Endothelial cell of umbilical vein (primary cell): ENCODE results near the gene SATB1. TPM values are rescaled to one million over a fixed set of nuclear protein-coding genes. Genes with fewer than 3 reads are reported as not detected.
A peak's percentile ranks its signal among the peaks of the same experiment; 100 is the strongest.

Source experiments
- BruUV-seq: library from RNA; stranded (reverse); fragments of 400-500 nt; replicated peaks from 2 replicates; lab custom pipeline; 2021; lab: Mats Ljungman, UMichigan
- CTCF ChIA-PET: fragments of 300-600, 350-600 bp; sonication (Branson Sonifier 250); formaldehyde crosslinking; loops from one replicate; lab custom pipeline; 2021; ENCODE audit warnings: antibody characterized with exemption, inconsistent platforms; lab: Charles Lee
- POLR2A ChIA-PET: fragments of 300-600, 350-600 bp; sonication (Branson Sonifier 250); formaldehyde crosslinking; loops from one replicate; lab custom pipeline; 2021; ENCODE audit warnings: antibody characterized with exemption, inconsistent platforms; lab: Charles Lee
- DNase-seq: peaks from one replicate; pipeline ENCODE4 v3.0.0-alpha.2; 2011; ENCODE audit warnings: low read depth, low spot score
- FAIRE-seq: peaks from 2 replicates; lab custom pipeline; 2011; peaks lifted over from hg19 to GRCh38; lab: Jason Lieb, UNC
- H2AFZ ChIP-seq: 2 replicates; pipeline ENCODE4 v1.6.0; 2012; ENCODE audit warnings: low read depth, low read length, control low read depth, inconsistent platforms
- H3K27ac ChIP-seq: 2 replicates; pipeline ENCODE4 v1.5.1; 2011; ENCODE audit warnings: low read depth, mild to moderate bottlenecking, control low read depth, low read length, moderate library complexity; ENCODE audit not compliant: insufficient read depth
- H3K27me3 ChIP-seq, 2 experiments: 2 replicates each; pipeline versions ENCODE4 v1.6.0 to v1.6.1; 2011; ENCODE audit warnings: low read length in 2 of 2, mixed read lengths in 1 of 2; ENCODE audit not compliant: control insufficient read depth in 2 of 2, insufficient read depth in 2 of 2
- H3K36me3 ChIP-seq, 2 experiments: 2 replicates in 1 of 2; 3 replicates in 1 of 2; pipeline ENCODE4 v1.5.1; 2011; ENCODE audit warnings: low read length in 2 of 2, mild to moderate bottlenecking in 1 of 2, moderate library complexity in 1 of 2; ENCODE audit not compliant: control insufficient read depth in 2 of 2, insufficient read depth in 2 of 2; ENCODE audit errors: extremely low read depth in 1 of 2
- H3K4me1 ChIP-seq: 3 replicates; pipeline ENCODE4 v1.5.1; 2011; ENCODE audit warnings: mild to moderate bottlenecking, low read length; ENCODE audit not compliant: control insufficient read depth, insufficient read depth; ENCODE audit errors: extremely low read depth
- H3K4me2 ChIP-seq: 2 replicates; pipeline ENCODE4 v1.6.1; 2011; ENCODE audit warnings: low read length, control low read depth, mixed read lengths; ENCODE audit not compliant: insufficient read depth
- H3K4me3 ChIP-seq, 3 experiments: fragments of 200-600 bp in 1 of 3; sonication (generic), shearing (Covaris generic) in 1 of 3; replicated peaks in 1 of 3; 2 replicates each; pipeline ENCODE4 v1.5.1; 2011 to 2016; ENCODE audit warnings: control low read depth in 3 of 3, low read length in 3 of 3, mild to moderate bottlenecking in 2 of 3, inconsistent platforms in 1 of 3, low read depth in 1 of 3, moderate library complexity in 1 of 3; ENCODE audit not compliant: insufficient read depth in 1 of 3
- H3K79me2 ChIP-seq: 2 replicates; pipeline ENCODE4 v1.6.0; 2012; ENCODE audit warnings: low read length, inconsistent platforms; ENCODE audit not compliant: control insufficient read depth, insufficient read depth
- H3K9ac ChIP-seq: replicated peaks from 2 replicates; pipeline ENCODE3; 2011; ENCODE audit warnings: low read length, control low read depth; ENCODE audit not compliant: insufficient read depth; ENCODE audit errors: extremely low read depth
- H3K9me1 ChIP-seq: replicated peaks from 3 replicates; pipeline ENCODE4 v1.6.0; 2011; ENCODE audit warnings: mild to moderate bottlenecking, low read length; ENCODE audit not compliant: control insufficient read depth, insufficient read depth; ENCODE audit errors: extremely low read depth
- H3K9me3 ChIP-seq: replicated peaks from 2 replicates; pipeline ENCODE4 v1.5.1; 2012; ENCODE audit warnings: low read length, inconsistent platforms; ENCODE audit not compliant: control insufficient read depth, insufficient read depth
- H4K20me1 ChIP-seq: replicated peaks from 2 replicates; pipeline ENCODE3; 2011; ENCODE audit warnings: mild to moderate bottlenecking, low read length; ENCODE audit not compliant: control insufficient read depth, insufficient read depth; ENCODE audit errors: extremely low read depth
- CTCF ChIP-seq, 2 donors: IDR thresholded peaks; 1 replicate in 1 of 2; 2 replicates in 1 of 2; pipeline ENCODE4 v1.5.1; 2011; ENCODE audit warnings: low read length in 2 of 2, mild to moderate bottlenecking in 2 of 2, moderate library complexity in 2 of 2, control low read depth in 1 of 2, inconsistent platforms in 1 of 2, low read depth in 1 of 2; ENCODE audit not compliant: insufficient read depth in 1 of 2; ENCODE audit errors: extremely low read depth in 1 of 2
- EZH2 ChIP-seq: IDR thresholded peaks from 2 replicates; pipeline ENCODE4 v1.6.1; 2012; ENCODE audit warnings: borderline replicate concordance, low read depth, mild to moderate bottlenecking, moderate library complexity, low read length, inconsistent platforms; ENCODE audit not compliant: severe bottlenecking
- JUN ChIP-seq: IDR thresholded peaks from 2 replicates; pipeline ENCODE4 v1.6.1; 2011; ENCODE audit warnings: borderline replicate concordance, low read depth; ENCODE audit not compliant: insufficient read length, insufficient read depth
- MAX ChIP-seq: IDR thresholded peaks from 2 replicates; pipeline ENCODE4 v1.6.1; 2011; ENCODE audit not compliant: insufficient read depth, insufficient read length
- POLR2A ChIP-seq: IDR thresholded peaks from 2 replicates; pipeline ENCODE4 v1.6.1; 2012; ENCODE audit warnings: low read depth, mild to moderate bottlenecking, control low read depth, low read length
- dilution Hi-C: fragments of 300-500 bp; cut with MboI; formaldehyde crosslinking; loops from one replicate; pipeline ENCODE4 v1.15.0; 2019; ENCODE audit warnings: low sequenced_read_pairs; ENCODE audit not compliant: extremely low pct_ligation_motif_present
- intact Hi-C: fragments of 100-400 bp; cut with micrococcal nuclease; formaldehyde crosslinking; loops from one replicate; pipeline ENCODE4 v1.10.0; 2022
- polyA plus RNA-seq, 4 experiments: library from polyadenylated mRNA; depleted of rRNA in 3 of 4; stranded (reverse) in 3 of 4; unstranded in 1 of 4; fragments of >200 nt; gene quantifications; 2 replicates each; pipeline versions ENCODE4 v1.2.1 to v1.2.3, GENCODE V29; 2011 to 2012; ENCODE audit warnings: missing spikeins in 1 of 4
- total RNA-seq: library from RNA; stranded (reverse); gene quantifications from 2 replicates; pipeline ENCODE4 v1.2.3, GENCODE V29; 2021

The SATB1 gene
- total and polyA plus RNA-seq, 2 donors (not counting 3 experiments of a cell fraction or from before 2014, with no cell fraction given), result 3.9 to 6.2 TPM

- H3K9ac ChIP-seq, result no peak overlapping the region
- DNase-seq (no peak), FAIRE-seq (no peak)
- H3K4me1 ChIP-seq, result peaks cover 6% of the 10 kb centered on the region
- H3K79me2 ChIP-seq, result no peaks in the 10 kb centered on the region
- H3K27me3 ChIP-seq, result peaks cover 28 to 46% of the 10 kb centered on the region in 2 experiments
- H2AFZ ChIP-seq, result no peak overlapping the region
- H3K9me1 ChIP-seq, result no peaks in the 10 kb centered on the region
- intact Hi-C loops (loop anchor here (1.0 kb wide), 1 partner anchor 21 kb away; no protein-coding TSS in a partner anchor), dilution Hi-C loops (no loop called here)
- POLR2A ChIA-PET, result no interaction called here
- no peaks in the 10 kb centered on the region for H3K9me3 ChIP-seq
- H3K36me3 ChIP-seq, result no peaks in the 10 kb centered on the region
- TF ChIP-seq EZH2 (peak; percentile 60), MAX (no peak), JUN (no peak), POLR2A (no peak)
- BruUV-seq, result no TSS peak
- no peaks in the 10 kb centered on the region for H4K20me1 ChIP-seq
- H3K4me2 ChIP-seq, result no peak overlapping the region
- CTCF ChIA-PET, result interaction anchor here (1.8 to 2.2 kb wide), 2 partner anchors 15 to 24 kb away, joined by 7 to 11 read pairs; no protein-coding TSS in a partner anchor
- no peak overlapping the region for H3K27ac ChIP-seq
- H3K4me3 ChIP-seq, result peak overlapping the region in 1 of 3 experiments; percentile 7
Measured at GRCh38 chr3:18445401-18446148, 20.4 kb upstream of the SATB1 start.

GRCh38 chr3:18444595-18445400 is 19.7 kb upstream of the SATB1 start:
- no peak overlapping the region for H3K9ac ChIP-seq
- H3K4me1 ChIP-seq, result peaks cover 6% of the 10 kb centered on the region
- no peaks in the 10 kb centered on the region for H4K20me1 ChIP-seq
- no TSS peak for BruUV-seq
- POLR2A ChIA-PET, result no interaction called here
- H3K4me3 ChIP-seq, result peak overlapping the region; percentile 12 to 40 (median 34)
- DNase-seq (peak; percentile 35), FAIRE-seq (no peak)
- no peaks in the 10 kb centered on the region for H3K9me3 ChIP-seq
- H3K9me1 ChIP-seq, result no peaks in the 10 kb centered on the region
- H3K27ac ChIP-seq, result no peak overlapping the region
- CTCF ChIA-PET, result interaction anchor here (0.6 to 2.2 kb wide), 4 partner anchors 14 to 24 kb away, joined by 3 to 11 read pairs (median 5); partner anchors contain the start of gene SATB1
- intact Hi-C loops (loop anchor here (1.0 kb wide), 1 partner anchor 20 kb away; no protein-coding TSS in a partner anchor), dilution Hi-C loops (no loop called here)
- peak overlapping the region; percentile 76 for H2AFZ ChIP-seq
- peaks cover 28 to 53% of the 10 kb centered on the region in 2 experiments for H3K27me3 ChIP-seq
- TF ChIP-seq JUN, result no peak
- no peak for TF ChIP-seq EZH2
- TF ChIP-seq CTCF (IDR thresholded peaks at IDR 0.05; ENCODE audit: extremely low read depth in 1 of 2, insufficient read depth in 1 of 2, low read depth in 1 of 2, low read length in 2 of 2), result peak; percentile 28 to 46
- H3K4me2 ChIP-seq, result peak overlapping the region; percentile 62
- no peaks in the 10 kb centered on the region for H3K79me2 ChIP-seq
- no peaks in the 10 kb centered on the region for H3K36me3 ChIP-seq
